ENCODE data around the gene ADGRL3.

Gene ADGRL3

GRCh38 chr4:61603086-61603485, 403.0 kb downstream of the ADGRL3 start:
- Histone ChIP-seq H3K9ac (ENCODE audit: low read depth, low read length) (no peak overlapping the region), H3K4me2 (ENCODE audit: insufficient read depth, low read length) (no peak overlapping the region), H2AFZ (ENCODE audit: low read depth, low read length) (no peak overlapping the region), H3K79me2 (ENCODE audit: insufficient read depth, low read length) (no peaks in the 10 kb centered on the region), H3K27me3 (ENCODE audit: insufficient read depth, low read length, poor library complexity) (no peaks in the 10 kb centered on the region), H3K4me3 (ENCODE audit: low read depth in 1 of 2, low read length in 2 of 2) (no peak overlapping the region), H3K36me3 (ENCODE audit: insufficient read depth, low read length) (no peaks in the 10 kb centered on the region), H3K4me1 (ENCODE audit: insufficient read depth, low read length) (no peaks in the 10 kb centered on the region), H3K27ac (ENCODE audit: low read length) (no peak overlapping the region), H3K9me3 (ENCODE audit: insufficient read depth, low read length, severe bottlenecking) (no peaks in the 10 kb centered on the region), H4K20me1 (ENCODE audit: insufficient read depth, low read length) (no peaks in the 10 kb centered on the region)
- no peak for ATAC-seq (ENCODE audit: insufficient read depth, low read depth)
- TF ChIP-seq EZH2 (IDR thresholded peaks at IDR 0.05; ENCODE audit: borderline replicate concordance, low read depth, low read length, severe bottlenecking) = no peak
- TF ChIP-seq CTCF (IDR thresholded peaks at IDR 0.05; ENCODE audit: borderline replicate concordance, extremely low read depth, low read length, poor library complexity, severe bottlenecking) = no peak
- DNase-seq = no peak

GRCh38 chr4:61604054-61604453, 403.9 kb downstream of the ADGRL3 start:
- no peak overlapping the region for H3K4me2 ChIP-seq (ENCODE audit: insufficient read depth, low read length)
- H3K4me3 ChIP-seq (ENCODE audit: low read depth in 1 of 2, low read length in 2 of 2) = no peak overlapping the region
- H2AFZ ChIP-seq (ENCODE audit: low read depth, low read length) = no peak overlapping the region
- H3K4me1 ChIP-seq (ENCODE audit: insufficient read depth, low read length) = no peaks in the 10 kb centered on the region
- no peak overlapping the region for H3K27ac ChIP-seq (ENCODE audit: low read length)
- no peak overlapping the region for H3K9ac ChIP-seq (ENCODE audit: low read depth, low read length)
- DNase-seq (no peak), ATAC-seq (ENCODE audit: insufficient read depth, low read depth) (no peak)
- TF ChIP-seq CTCF (IDR thresholded peaks at IDR 0.05; ENCODE audit: borderline replicate concordance, extremely low read depth, low read length, poor library complexity, severe bottlenecking) (no peak), EZH2 (IDR thresholded peaks at IDR 0.05; ENCODE audit: borderline replicate concordance, low read depth, low read length, severe bottlenecking) (no peak)
- no peaks in the 10 kb centered on the region for H4K20me1 ChIP-seq (ENCODE audit: insufficient read depth, low read length)
- H3K27me3 ChIP-seq (ENCODE audit: insufficient read depth, low read length, poor library complexity) = no peaks in the 10 kb centered on the region
- no peaks in the 10 kb centered on the region for H3K79me2 ChIP-seq (ENCODE audit: insufficient read depth, low read length)
- no peaks in the 10 kb centered on the region for H3K36me3 ChIP-seq (ENCODE audit: insufficient read depth, low read length)
- no peaks in the 10 kb centered on the region for H3K9me3 ChIP-seq (ENCODE audit: insufficient read depth, low read length, severe bottlenecking)

GRCh38 chr4:61605984-61606383, 405.9 kb downstream of the ADGRL3 start:
- no peak overlapping the region for H3K4me2 ChIP-seq (ENCODE audit: insufficient read depth, low read length)
- H3K27ac ChIP-seq (ENCODE audit: low read length) = no peak overlapping the region
- no peak overlapping the region for H2AFZ ChIP-seq (ENCODE audit: low read depth, low read length)
- no peak overlapping the region for H3K4me3 ChIP-seq (ENCODE audit: low read depth in 1 of 2, low read length in 2 of 2)
- no peaks in the 10 kb centered on the region for H3K79me2 ChIP-seq (ENCODE audit: insufficient read depth, low read length)
- DNase-seq = no peak
- no peaks in the 10 kb centered on the region for H3K27me3 ChIP-seq (ENCODE audit: insufficient read depth, low read length, poor library complexity)
- no peaks in the 10 kb centered on the region for H3K9me3 ChIP-seq (ENCODE audit: insufficient read depth, low read length, severe bottlenecking)
- H3K4me1 ChIP-seq (ENCODE audit: insufficient read depth, low read length) = no peaks in the 10 kb centered on the region
- no peak overlapping the region for H3K9ac ChIP-seq (ENCODE audit: low read depth, low read length)
- no peak for ATAC-seq (ENCODE audit: insufficient read depth, low read depth)
- no peak for TF ChIP-seq EZH2 (IDR thresholded peaks at IDR 0.05; ENCODE audit: borderline replicate concordance, low read depth, low read length, severe bottlenecking)
- no peak for TF ChIP-seq CTCF (IDR thresholded peaks at IDR 0.05; ENCODE audit: borderline replicate concordance, extremely low read depth, low read length, poor library complexity, severe bottlenecking)
- no peaks in the 10 kb centered on the region for H4K20me1 ChIP-seq (ENCODE audit: insufficient read depth, low read length)
- no peaks in the 10 kb centered on the region for H3K36me3 ChIP-seq (ENCODE audit: insufficient read depth, low read length)

- Histone ChIP-seq H3K4me3 (ENCODE audit: low read depth in 1 of 2, low read length in 2 of 2) (no peak overlapping the region), H3K36me3 (ENCODE audit: insufficient read depth, low read length) (no peaks in the 10 kb centered on the region), H3K4me2 (ENCODE audit: insufficient read depth, low read length) (no peak overlapping the region), H3K27ac (ENCODE audit: low read length) (no peak overlapping the region), H3K27me3 (ENCODE audit: insufficient read depth, low read length, poor library complexity) (no peaks in the 10 kb centered on the region), H3K9me3 (ENCODE audit: insufficient read depth, low read length, severe bottlenecking) (no peaks in the 10 kb centered on the region), H3K9ac (ENCODE audit: low read depth, low read length) (no peak overlapping the region), H2AFZ (ENCODE audit: low read depth, low read length) (no peak overlapping the region), H4K20me1 (ENCODE audit: insufficient read depth, low read length) (no peaks in the 10 kb centered on the region), H3K79me2 (ENCODE audit: insufficient read depth, low read length) (no peaks in the 10 kb centered on the region), H3K4me1 (ENCODE audit: insufficient read depth, low read length) (no peaks in the 10 kb centered on the region)
- no peak for TF ChIP-seq CTCF (IDR thresholded peaks at IDR 0.05; ENCODE audit: borderline replicate concordance, extremely low read depth, low read length, poor library complexity, severe bottlenecking)
- TF ChIP-seq EZH2 (IDR thresholded peaks at IDR 0.05; ENCODE audit: borderline replicate concordance, low read depth, low read length, severe bottlenecking) = no peak
- ATAC-seq (ENCODE audit: insufficient read depth, low read depth) = no peak
- DNase-seq = no peak
Observed at GRCh38 chr4:61614231-61614630, 414.1 kb downstream of the ADGRL3 start.
